Omental fat pad (tissue), 4 donors: ENCODE data around the gene SAMD8. TPM values are rescaled to one million over a fixed set of nuclear protein-coding genes. Genes with fewer than 3 reads are reported as not detected.

Experiments
- ATAC-seq: fragments of 150-250 bp; one replicate; pipeline ENCODE4 v1.9.1; 2016; ENCODE audit warnings: mild to moderate bottlenecking, moderate library complexity; ENCODE audit not compliant: low FRiP score
- DNase-seq: peaks from one replicate; pipeline ENCODE4 v3.0.0-alpha.2; 2019; ENCODE audit warnings: low spot score
- CTCF ChIP-seq, 3 donors: fragments of 450-650 bp; IDR thresholded peaks; one replicate each; pipeline ENCODE4 v1.5.1; 2016 to 2017; ENCODE audit warnings: antibody characterized with exemption in 3 of 3, mild to moderate bottlenecking in 3 of 3, moderate library complexity in 2 of 3
- total RNA-seq, 4 donors: library from RNA; depleted of rRNA; stranded (reverse); fragments of >200 nt; gene quantifications; one replicate each; pipeline ENCODE4 v1.1.0, GENCODE V29; 2016

The SAMD8 gene
- total RNA-seq, 4 donors from 2014 or later, result 38.9 to 54.2 (median 43.7) TPM

DNA sequence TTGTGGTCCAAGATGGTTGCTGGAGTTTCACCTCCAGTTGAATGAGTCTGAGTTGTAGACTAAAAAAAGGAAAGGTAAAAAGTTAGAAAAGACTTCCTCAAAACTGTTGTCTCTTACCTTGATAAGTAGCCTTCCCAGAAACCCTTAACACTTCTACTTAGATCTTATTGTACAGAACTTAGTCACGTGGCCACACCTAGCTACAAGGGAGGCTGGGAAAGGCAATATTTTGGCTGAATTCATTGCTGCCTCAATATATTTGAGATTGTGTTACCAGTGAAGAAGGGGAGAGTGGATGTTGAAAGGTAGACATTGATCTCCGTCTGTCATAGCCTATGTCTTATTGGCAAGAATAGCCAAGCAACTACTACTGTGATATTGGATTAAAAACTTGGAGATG lies 63.6 kb downstream of the SAMD8 start:
- TF ChIP-seq CTCF (IDR thresholded peaks at IDR 0.05), result no peak
- no peak for ATAC-seq
- DNase-seq, result no peak

DNA sequence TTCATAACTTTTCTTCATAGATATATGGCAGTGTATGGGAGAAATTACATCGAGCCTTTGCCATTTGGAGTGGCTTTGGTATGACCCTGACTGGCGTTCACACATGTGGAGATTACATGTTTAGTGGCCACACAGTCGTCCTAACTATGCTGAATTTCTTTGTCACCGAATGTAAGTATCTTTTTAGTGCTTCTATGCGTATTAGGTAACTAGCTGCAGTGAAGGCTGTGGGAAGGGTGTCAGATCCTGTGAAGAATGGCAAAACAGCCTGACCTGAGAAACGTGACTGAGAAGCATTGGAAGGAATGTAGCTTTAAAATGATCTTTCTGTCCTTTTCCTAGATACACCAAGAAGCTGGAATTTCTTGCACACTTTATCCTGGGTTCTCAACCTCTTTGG lies 64.6 kb downstream of the SAMD8 start:
- no peak for TF ChIP-seq CTCF (IDR thresholded peaks at IDR 0.05)
- DNase-seq (no peak), ATAC-seq (no peak)

- no peak for TF ChIP-seq CTCF (IDR thresholded peaks at IDR 0.05)
- ATAC-seq, result no peak
- no peak for DNase-seq
Measured at GRCh38 chr10:75176736-75177135, 65.3 kb downstream of the SAMD8 start.

- no peak for ATAC-seq
- no peak for DNase-seq
- TF ChIP-seq CTCF (IDR thresholded peaks at IDR 0.05), result no peak
Measured at GRCh38 chr10:75179657-75180177, 68.3 kb downstream of the SAMD8 start.

- DNase-seq (no peak), ATAC-seq (no peak)
- no peak for TF ChIP-seq CTCF (IDR thresholded peaks at IDR 0.05)
Measured at GRCh38 chr10:75180592-75180991, 69.1 kb downstream of the SAMD8 start.

DNA sequence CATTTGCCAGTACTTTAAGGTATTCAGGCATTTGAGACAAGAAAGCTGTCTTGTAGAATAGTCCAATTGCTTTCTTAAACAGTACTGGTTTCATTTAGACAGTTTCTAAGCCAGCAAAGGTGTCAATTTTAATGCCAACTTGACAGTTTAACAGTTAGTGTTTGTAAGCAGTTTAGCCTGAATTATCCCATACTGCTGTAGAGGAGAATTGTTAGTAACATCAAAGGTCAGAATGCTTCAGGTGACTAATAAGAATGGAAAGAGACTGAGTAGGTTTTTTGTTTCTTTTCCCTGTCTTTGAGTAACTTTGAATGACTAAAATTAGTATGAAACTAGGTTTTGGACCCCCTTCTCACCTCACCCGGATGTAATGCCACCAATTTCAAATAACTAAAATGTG lies 69.6 kb downstream of the SAMD8 start:
- ATAC-seq, result no peak
- DNase-seq, result no peak
- TF ChIP-seq CTCF (IDR thresholded peaks at IDR 0.05), result no peak

GRCh38 chr10:75186310-75186709 lies 74.9 kb downstream of the SAMD8 start:
- no peak for DNase-seq
- ATAC-seq, result no peak
- TF ChIP-seq CTCF (IDR thresholded peaks at IDR 0.05), result no peak
